ENCODE results near the gene MLH3.

Gene MLH3

GRCh38 chr14:75070383-75070782 is 19.1 kb upstream of the MLH3 start:
- H3K27ac ChIP-seq (replicated peaks; ENCODE audit: low read length), result no peak overlapping the region
- H2AK5ac ChIP-seq (ENCODE audit: low read depth, low read length), result no peak overlapping the region
- no peak overlapping the region for H3K4me2 ChIP-seq (ENCODE audit: insufficient read depth, low read length, poor library complexity, severe bottlenecking)
- H3K4ac ChIP-seq (ENCODE audit: low read length), result no peak overlapping the region
- H3K18ac ChIP-seq (ENCODE audit: low read length), result no peak overlapping the region
- H3K27me3 ChIP-seq (ENCODE audit: control insufficient read depth in 3 of 3, insufficient read depth in 3 of 3, low read depth in 1 of 3, low read length in 3 of 3), result peaks cover 0 to 5% (median 0%) of the 10 kb centered on the region in 3 experiments
- peak overlapping the region; percentile 96 for H2AFZ ChIP-seq (ENCODE audit: low read length)
- no CpG with 5 or more reads among the region's 9 CpGs for WGBS, 2 donors (ENCODE audit: extremely low coverage in 2 of 2, insufficient read length in 2 of 2, insufficient replicate concordance in 1 of 2)
- H3K4me1 ChIP-seq (ENCODE audit: control insufficient read depth in 2 of 2, insufficient read depth in 1 of 2, low read depth in 1 of 2, low read length in 2 of 2), result peaks cover 6 to 7% of the 10 kb centered on the region in 2 donors
- H3K79me1 ChIP-seq (ENCODE audit: low read depth, low read length), result no peaks in the 10 kb centered on the region
- H3K36me3 ChIP-seq (replicated peaks in 1 of 2; ENCODE audit: control insufficient read depth in 2 of 2, insufficient read depth in 2 of 2, low read length in 2 of 2), result no peaks in the 10 kb centered on the region
- no peak overlapping the region for H3K23ac ChIP-seq (ENCODE audit: low read depth, low read length, poor library complexity)
- no peak overlapping the region for H3K4me3 ChIP-seq (ENCODE audit: low read length in 2 of 2)
- no peak overlapping the region for H2BK12ac ChIP-seq (ENCODE audit: low read length)
- H2BK5ac ChIP-seq (ENCODE audit: low read length), result no peak overlapping the region
- no peak overlapping the region for H2BK120ac ChIP-seq (ENCODE audit: low read depth, low read length)
- no peaks in the 10 kb centered on the region for H3K9me3 ChIP-seq (replicated peaks in 1 of 2; ENCODE audit: control insufficient read depth in 2 of 2, insufficient read depth in 1 of 2, low read depth in 1 of 2, low read length in 2 of 2)
- no peak overlapping the region for H3K9ac ChIP-seq (ENCODE audit: low read depth, low read length, poor library complexity)
- no peak overlapping the region for H2BK15ac ChIP-seq (ENCODE audit: low read length)
- no peak overlapping the region for H3K14ac ChIP-seq (ENCODE audit: low read length)
- H4K91ac ChIP-seq (ENCODE audit: low read depth, low read length, poor library complexity), result no peak overlapping the region
- no peak for DNase-seq (ENCODE audit: low spot score)
- H4K8ac ChIP-seq (ENCODE audit: low read depth, low read length), result no peak overlapping the region

GRCh38 chr14:75069811-75070145 is 18.5 kb upstream of the MLH3 start:
- Histone ChIP-seq H3K4me2 (ENCODE audit: insufficient read depth, low read length, poor library complexity, severe bottlenecking) (peak overlapping the region; percentile 77), H2BK5ac (ENCODE audit: low read length) (no peak overlapping the region), H2BK120ac (ENCODE audit: low read depth, low read length) (no peak overlapping the region), H3K18ac (ENCODE audit: low read length) (peak overlapping the region; percentile 76), H2AK5ac (ENCODE audit: low read depth, low read length) (no peak overlapping the region), H3K27ac (replicated peaks; ENCODE audit: low read length) (no peak overlapping the region), H3K36me3 (replicated peaks in 1 of 2; ENCODE audit: control insufficient read depth in 2 of 2, insufficient read depth in 2 of 2, low read length in 2 of 2) (no peaks in the 10 kb centered on the region), H3K14ac (ENCODE audit: low read length) (no peak overlapping the region), H4K91ac (ENCODE audit: low read depth, low read length, poor library complexity) (no peak overlapping the region), H2AFZ (ENCODE audit: low read length) (peak overlapping the region; percentile 96), H2BK15ac (ENCODE audit: low read length) (no peak overlapping the region), H3K4me1 (ENCODE audit: control insufficient read depth in 2 of 2, insufficient read depth in 1 of 2, low read depth in 1 of 2, low read length in 2 of 2) (peaks cover 6 to 7% of the 10 kb centered on the region in 2 donors), H3K27me3 (ENCODE audit: control insufficient read depth in 3 of 3, insufficient read depth in 3 of 3, low read depth in 1 of 3, low read length in 3 of 3) (peaks cover 0 to 5% (median 0%) of the 10 kb centered on the region in 3 experiments), H3K4ac (ENCODE audit: low read length) (no peak overlapping the region), H2BK12ac (ENCODE audit: low read length) (no peak overlapping the region), H4K8ac (ENCODE audit: low read depth, low read length) (no peak overlapping the region), H3K4me3 (ENCODE audit: low read length in 2 of 2) (peak overlapping the region; percentile 60 to 77), H3K79me1 (ENCODE audit: low read depth, low read length) (no peaks in the 10 kb centered on the region), H3K9ac (ENCODE audit: low read depth, low read length, poor library complexity) (peak overlapping the region; percentile 73), H3K23ac (ENCODE audit: low read depth, low read length, poor library complexity) (peak overlapping the region; percentile 77), H3K9me3 (replicated peaks in 1 of 2; ENCODE audit: control insufficient read depth in 2 of 2, insufficient read depth in 1 of 2, low read depth in 1 of 2, low read length in 2 of 2) (no peaks in the 10 kb centered on the region)
- no peak for DNase-seq (ENCODE audit: low spot score)
- WGBS, 2 donors (ENCODE audit: extremely low coverage in 2 of 2, insufficient read length in 2 of 2, insufficient replicate concordance in 1 of 2), result no CpG with 5 or more reads among the region's 12 CpGs

GRCh38 chr14:75069121-75069810 is 18.0 kb upstream of the MLH3 start, which contains the start of gene ZC2HC1C:
TSS of gene ZC2HC1C (plus strand) at chr14:75069641. CDS start at chr14:75070574, 933 bp downstream.
- Histone ChIP-seq H4K91ac (ENCODE audit: low read depth, low read length, poor library complexity) (no peak within 1 kb of the TSS), H3K9me3 (replicated peaks in 1 of 2; ENCODE audit: control insufficient read depth in 2 of 2, insufficient read depth in 1 of 2, low read depth in 1 of 2, low read length in 2 of 2) (no peaks in the 10 kb centered on the region), H3K79me1 (ENCODE audit: low read depth, low read length) (no peaks in the 10 kb centered on the region), H2AFZ (ENCODE audit: low read length) (peak within 1 kb of the TSS; percentile 96), H3K36me3 (replicated peaks in 1 of 2; ENCODE audit: control insufficient read depth in 2 of 2, insufficient read depth in 2 of 2, low read length in 2 of 2) (no peaks in the 10 kb centered on the region), H3K4ac (ENCODE audit: low read length) (no peak within 1 kb of the TSS), H4K8ac (ENCODE audit: low read depth, low read length) (no peak within 1 kb of the TSS), H2AK5ac (ENCODE audit: low read depth, low read length) (no peak within 1 kb of the TSS), H3K14ac (ENCODE audit: low read length) (no peak within 1 kb of the TSS), H3K4me3 (ENCODE audit: low read length in 2 of 2) (peak within 1 kb of the TSS; percentile 60 to 77), H3K27ac (replicated peaks; ENCODE audit: low read length) (peak within 1 kb of the TSS; percentile 40), H2BK12ac (ENCODE audit: low read length) (no peak within 1 kb of the TSS), H3K9ac (ENCODE audit: low read depth, low read length, poor library complexity) (peak within 1 kb of the TSS; percentile 73), H2BK5ac (ENCODE audit: low read length) (no peak within 1 kb of the TSS), H2BK15ac (ENCODE audit: low read length) (no peak within 1 kb of the TSS), H3K27me3 (ENCODE audit: control insufficient read depth in 3 of 3, insufficient read depth in 3 of 3, low read depth in 1 of 3, low read length in 3 of 3) (peaks cover 0 to 5% (median 0%) of the 10 kb centered on the region in 3 experiments), H3K4me2 (ENCODE audit: insufficient read depth, low read length, poor library complexity, severe bottlenecking) (peak within 1 kb of the TSS; percentile 77), H3K4me1 (ENCODE audit: control insufficient read depth in 2 of 2, insufficient read depth in 1 of 2, low read depth in 1 of 2, low read length in 2 of 2) (peaks cover 6 to 7% of the 10 kb centered on the region in 2 donors), H2BK120ac (ENCODE audit: low read depth, low read length) (no peak within 1 kb of the TSS), H3K18ac (ENCODE audit: low read length) (peak within 1 kb of the TSS; percentile 85), H3K23ac (ENCODE audit: low read depth, low read length, poor library complexity) (peak within 1 kb of the TSS; percentile 77)
- WGBS, 2 donors (ENCODE audit: extremely low coverage in 2 of 2, insufficient read length in 2 of 2, insufficient replicate concordance in 1 of 2), result no CpG with 5 or more reads among the region's 58 CpGs
- DNase-seq (ENCODE audit: low spot score), result peak; percentile 85

- Histone ChIP-seq H3K4me1 (ENCODE audit: control insufficient read depth in 2 of 2, insufficient read depth in 1 of 2, low read depth in 1 of 2, low read length in 2 of 2) (peaks cover 6 to 10% of the 10 kb centered on the region in 2 donors), H2BK12ac (ENCODE audit: low read length) (no peak overlapping the region), H2BK5ac (ENCODE audit: low read length) (no peak overlapping the region), H3K4ac (ENCODE audit: low read length) (no peak overlapping the region), H3K4me3 (ENCODE audit: low read length in 2 of 2) (peak overlapping the region; percentile 60 to 77), H3K18ac (ENCODE audit: low read length) (no peak overlapping the region), H3K27ac (replicated peaks; ENCODE audit: low read length) (no peak overlapping the region), H3K9me3 (replicated peaks in 1 of 2; ENCODE audit: control insufficient read depth in 2 of 2, insufficient read depth in 1 of 2, low read depth in 1 of 2, low read length in 2 of 2) (no peaks in the 10 kb centered on the region), H3K36me3 (replicated peaks in 1 of 2; ENCODE audit: control insufficient read depth in 2 of 2, insufficient read depth in 2 of 2, low read length in 2 of 2) (no peaks in the 10 kb centered on the region), H2AFZ (ENCODE audit: low read length) (peak overlapping the region; percentile 96), H3K9ac (ENCODE audit: low read depth, low read length, poor library complexity) (no peak overlapping the region), H2BK120ac (ENCODE audit: low read depth, low read length) (no peak overlapping the region), H3K14ac (ENCODE audit: low read length) (no peak overlapping the region), H2BK15ac (ENCODE audit: low read length) (no peak overlapping the region), H3K27me3 (ENCODE audit: control insufficient read depth in 3 of 3, insufficient read depth in 3 of 3, low read depth in 1 of 3, low read length in 3 of 3) (peaks cover 0 to 5% (median 0%) of the 10 kb centered on the region in 3 experiments), H4K8ac (ENCODE audit: low read depth, low read length) (no peak overlapping the region), H3K4me2 (ENCODE audit: insufficient read depth, low read length, poor library complexity, severe bottlenecking) (peak overlapping the region; percentile 77), H3K79me1 (ENCODE audit: low read depth, low read length) (peaks cover under 1% of the 10 kb centered on the region), H3K23ac (ENCODE audit: low read depth, low read length, poor library complexity) (peak overlapping the region; percentile 77), H2AK5ac (ENCODE audit: low read depth, low read length) (no peak overlapping the region), H4K91ac (ENCODE audit: low read depth, low read length, poor library complexity) (no peak overlapping the region)
- DNase-seq (ENCODE audit: low spot score), result no peak
- no CpG with 5 or more reads among the region's 15 CpGs for WGBS, 2 donors (ENCODE audit: extremely low coverage in 2 of 2, insufficient read length in 2 of 2, insufficient replicate concordance in 1 of 2)
These were observed 17.2 kb upstream of the MLH3 start for GRCh38 chr14:75068294-75069120.

Measured in neuronal stem cell (in vitro differentiated cells).